RWPE2 (cell line): Measurements from ENCODE around the gene LIPG.

Source experiments
- ATAC-seq: fragments of 200-7000 bp; cut with Tn5 transposase; 3 replicates; pipeline ENCODE4 v1.9.1; 2021; ENCODE audit warnings: low read depth
- DNase-seq: peaks from one replicate; pipeline ENCODE4 v3.0.0-alpha.2; 2020; ENCODE audit warnings: low spot score
- H3K27ac ChIP-seq: fragments of 450-650 bp; 2 replicates; pipeline ENCODE4 v1.5.1; 2017; ENCODE audit warnings: mild to moderate bottlenecking; ENCODE audit not compliant: poor library complexity, severe bottlenecking
- H3K27me3 ChIP-seq: fragments of 250-450 bp; sonication (Bioruptor Pico); 2 replicates; pipeline ENCODE4 v1.5.1; 2021; ENCODE audit warnings: mild to moderate bottlenecking, moderate library complexity; ENCODE audit not compliant: insufficient read depth, poor library complexity, severe bottlenecking
- H3K36me3 ChIP-seq: fragments of 250-450 bp; sonication (Bioruptor Pico); 2 replicates; pipeline ENCODE4 v1.5.1; 2020; ENCODE audit warnings: low read depth, mild to moderate bottlenecking, moderate library complexity
- H3K4me1 ChIP-seq: fragments of 250-450 bp; sonication (Bioruptor Pico); 2 replicates; pipeline ENCODE4 v1.5.1; 2021; ENCODE audit warnings: mild to moderate bottlenecking, moderate library complexity; ENCODE audit not compliant: insufficient read depth, poor library complexity, severe bottlenecking
- H3K4me3 ChIP-seq: fragments of 250-450 bp; sonication (Bioruptor Pico); 2 replicates; pipeline ENCODE4 v1.5.1; 2021; ENCODE audit warnings: mild to moderate bottlenecking, moderate library complexity; ENCODE audit not compliant: severe bottlenecking
- H3K9me3 ChIP-seq: fragments of 250-450 bp; sonication (Bioruptor Pico); 2 replicates; pipeline ENCODE4 v1.5.1; 2021; ENCODE audit warnings: mild to moderate bottlenecking, moderate library complexity; ENCODE audit not compliant: severe bottlenecking
- TF ChIP-seq, protein P1 (sequence below): fragments of 450-650 bp; IDR thresholded peaks from one replicate; pipeline ENCODE4 v1.5.1; 2017; ENCODE audit warnings: mild to moderate bottlenecking, moderate library complexity; ENCODE audit not compliant: poor library complexity, severe bottlenecking

Gene LIPG

GRCh38 chr18:49631146-49631866, 69.4 kb downstream of the LIPG start:
- no peak overlapping the region for H3K4me3 ChIP-seq
- ATAC-seq (no peak), DNase-seq (no peak)
- H3K4me1 ChIP-seq: no peaks in the 10 kb centered on the region
- H3K27me3 ChIP-seq: no peaks in the 10 kb centered on the region
- H3K36me3 ChIP-seq: no peaks in the 10 kb centered on the region
- TF ChIP-seq, protein P1, sequence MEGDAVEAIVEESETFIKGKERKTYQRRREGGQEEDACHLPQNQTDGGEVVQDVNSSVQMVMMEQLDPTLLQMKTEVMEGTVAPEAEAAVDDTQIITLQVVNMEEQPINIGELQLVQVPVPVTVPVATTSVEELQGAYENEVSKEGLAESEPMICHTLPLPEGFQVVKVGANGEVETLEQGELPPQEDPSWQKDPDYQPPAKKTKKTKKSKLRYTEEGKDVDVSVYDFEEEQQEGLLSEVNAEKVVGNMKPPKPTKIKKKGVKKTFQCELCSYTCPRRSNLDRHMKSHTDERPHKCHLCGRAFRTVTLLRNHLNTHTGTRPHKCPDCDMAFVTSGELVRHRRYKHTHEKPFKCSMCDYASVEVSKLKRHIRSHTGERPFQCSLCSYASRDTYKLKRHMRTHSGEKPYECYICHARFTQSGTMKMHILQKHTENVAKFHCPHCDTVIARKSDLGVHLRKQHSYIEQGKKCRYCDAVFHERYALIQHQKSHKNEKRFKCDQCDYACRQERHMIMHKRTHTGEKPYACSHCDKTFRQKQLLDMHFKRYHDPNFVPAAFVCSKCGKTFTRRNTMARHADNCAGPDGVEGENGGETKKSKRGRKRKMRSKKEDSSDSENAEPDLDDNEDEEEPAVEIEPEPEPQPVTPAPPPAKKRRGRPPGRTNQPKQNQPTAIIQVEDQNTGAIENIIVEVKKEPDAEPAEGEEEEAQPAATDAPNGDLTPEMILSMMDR: no peak
- no peaks in the 10 kb centered on the region for H3K9me3 ChIP-seq
- no peak overlapping the region for H3K27ac ChIP-seq

DNA sequence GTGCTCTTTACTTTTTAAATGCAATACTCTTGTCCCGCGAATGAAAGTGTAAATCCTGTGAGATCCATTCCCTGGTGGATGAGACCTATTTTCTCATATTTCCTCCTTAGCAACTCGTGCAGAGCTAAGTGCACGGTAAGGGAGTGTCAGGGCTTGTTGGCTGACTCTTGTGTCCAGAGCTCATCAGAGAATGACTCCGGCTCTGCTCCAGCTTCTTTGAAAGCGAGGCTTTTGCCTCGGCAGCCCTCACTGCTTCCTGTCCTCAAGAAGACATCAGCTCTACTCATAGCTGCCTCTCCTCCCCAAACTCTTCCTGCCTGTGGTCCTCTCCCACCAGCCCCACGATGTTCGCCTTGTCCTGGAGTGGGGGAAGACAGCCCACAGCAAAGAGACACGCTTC, 70.7 kb downstream of the LIPG start:
- TF ChIP-seq, protein P1: no peak
- no peaks in the 10 kb centered on the region for H3K9me3 ChIP-seq
- H3K4me3 ChIP-seq: no peak overlapping the region
- no peaks in the 10 kb centered on the region for H3K4me1 ChIP-seq
- H3K36me3 ChIP-seq: no peaks in the 10 kb centered on the region
- H3K27me3 ChIP-seq: no peaks in the 10 kb centered on the region
- no peak overlapping the region for H3K27ac ChIP-seq
- DNase-seq (no peak), ATAC-seq (no peak)

GRCh38 chr18:49638209-49638785, 76.4 kb downstream of the LIPG start:
- TF ChIP-seq, protein P1: no peak
- Histone ChIP-seq H3K27me3 (no peaks in the 10 kb centered on the region), H3K4me3 (no peak overlapping the region), H3K36me3 (no peaks in the 10 kb centered on the region), H3K9me3 (no peaks in the 10 kb centered on the region), H3K27ac (no peak overlapping the region), H3K4me1 (no peaks in the 10 kb centered on the region)
- DNase-seq: no peak
- no peak for ATAC-seq

DNA sequence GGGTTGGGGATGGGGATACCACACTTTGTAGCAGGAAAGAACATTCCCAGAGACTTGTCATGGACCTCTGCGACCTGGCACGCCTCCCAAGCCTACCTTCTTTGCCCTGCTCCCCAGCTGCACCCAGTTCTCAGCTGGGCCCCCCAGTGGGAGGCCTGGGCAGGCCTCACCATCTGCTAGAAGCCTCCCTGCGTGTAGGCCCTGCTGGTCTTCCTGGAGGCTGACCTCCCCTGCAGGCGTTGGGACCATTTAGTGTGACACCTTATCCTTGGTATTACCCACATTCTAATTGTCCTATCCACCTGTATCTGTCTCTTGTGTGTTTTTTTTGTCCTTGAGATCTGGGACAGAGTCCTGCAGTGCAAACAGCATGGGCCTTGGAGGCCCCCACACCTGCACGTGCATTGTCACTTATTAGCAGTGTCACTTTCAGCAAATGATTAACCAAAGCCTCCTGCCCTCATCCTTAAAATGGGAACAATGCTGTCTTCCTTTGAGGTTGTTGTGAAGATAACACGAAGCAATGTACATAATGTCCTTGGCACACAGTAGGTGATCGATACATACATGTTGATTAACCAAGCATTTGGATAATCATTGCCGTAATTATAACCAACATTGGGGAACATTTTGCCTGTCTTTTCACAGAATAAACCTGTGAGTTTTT, 77.2 kb downstream of the LIPG start:
- Histone ChIP-seq H3K27ac (no peak overlapping the region), H3K36me3 (no peaks in the 10 kb centered on the region), H3K9me3 (no peaks in the 10 kb centered on the region), H3K4me3 (no peak overlapping the region), H3K4me1 (no peaks in the 10 kb centered on the region), H3K27me3 (no peaks in the 10 kb centered on the region)
- TF ChIP-seq, protein P1: no peak
- DNase-seq (no peak), ATAC-seq (no peak)
